Neuronal stem cell (in vitro differentiated cells): ENCODE measurements around the gene FPR2.

Experiments
- DNase-seq: peaks from one replicate; pipeline ENCODE4 v3.0.0-alpha.2; 2013; ENCODE audit warnings: low spot score
- H2AFZ ChIP-seq: one replicate; pipeline ENCODE4 v1.6.1; 2013; ENCODE audit warnings: mild to moderate bottlenecking, low read length, inconsistent platforms
- H2AK5ac ChIP-seq: 2 replicates; pipeline ENCODE4 v1.6.1; 2013; ENCODE audit warnings: low read depth, mild to moderate bottlenecking, inconsistent platforms, low read length, moderate library complexity, mixed read lengths
- H2BK120ac ChIP-seq: 2 replicates; pipeline ENCODE4 v1.6.1; 2013; ENCODE audit warnings: low read depth, mild to moderate bottlenecking, inconsistent platforms, low read length, moderate library complexity, mixed read lengths
- H2BK12ac ChIP-seq: one replicate; pipeline ENCODE4 v1.6.1; 2013; ENCODE audit warnings: low read length, inconsistent platforms
- H2BK15ac ChIP-seq: 2 replicates; pipeline ENCODE4 v1.6.1; 2013; ENCODE audit warnings: mild to moderate bottlenecking, low read length, inconsistent platforms, mixed read lengths
- H2BK5ac ChIP-seq: one replicate; pipeline ENCODE4 v1.6.1; 2013; ENCODE audit warnings: inconsistent platforms, mild to moderate bottlenecking, low read length, moderate library complexity
- H3K14ac ChIP-seq: one replicate; pipeline ENCODE4 v1.6.1; 2013; ENCODE audit warnings: low read length, inconsistent platforms
- H3K18ac ChIP-seq: 2 replicates; pipeline ENCODE4 v1.6.1; 2013; ENCODE audit warnings: low read length, inconsistent platforms
- H3K23ac ChIP-seq: 2 replicates; pipeline ENCODE4 v1.6.1; 2013; ENCODE audit warnings: low read depth, mild to moderate bottlenecking, mixed read lengths, low read length, inconsistent platforms; ENCODE audit not compliant: poor library complexity
- H3K27ac ChIP-seq: replicated peaks from 3 replicates; pipeline ENCODE4 v1.5.1; 2013; ENCODE audit warnings: low read length, inconsistent platforms
- H3K27me3 ChIP-seq, 3 experiments: 2 replicates each; pipeline ENCODE4 v1.6.1; 2013; ENCODE audit warnings: low read length in 3 of 3, mild to moderate bottlenecking in 2 of 3, inconsistent platforms in 1 of 3, low read depth in 1 of 3, mixed read lengths in 1 of 3, moderate library complexity in 1 of 3; ENCODE audit not compliant: control insufficient read depth in 3 of 3, insufficient read depth in 3 of 3
- H3K36me3 ChIP-seq, 2 donors: replicated peaks in 1 of 2; 2 replicates each; pipeline ENCODE4 v1.6.1; 2013; ENCODE audit warnings: low read length in 2 of 2; ENCODE audit not compliant: control insufficient read depth in 2 of 2, insufficient read depth in 2 of 2
- H3K4ac ChIP-seq: 2 replicates; pipeline ENCODE4 v1.6.1; 2013; ENCODE audit warnings: inconsistent platforms, mild to moderate bottlenecking, low read length, moderate library complexity
- H3K4me1 ChIP-seq, 2 donors: 1 replicate in 1 of 2; 2 replicates in 1 of 2; pipeline ENCODE4 v1.6.1; 2013; ENCODE audit warnings: low read length in 2 of 2, low read depth in 1 of 2; ENCODE audit not compliant: control insufficient read depth in 2 of 2, insufficient read depth in 1 of 2
- H3K4me2 ChIP-seq: one replicate; pipeline ENCODE4 v1.6.1; 2013; ENCODE audit warnings: mild to moderate bottlenecking, low read length, inconsistent platforms; ENCODE audit not compliant: insufficient read depth, poor library complexity, severe bottlenecking
- H3K4me3 ChIP-seq, 2 donors: 2 replicates each; pipeline ENCODE4 v1.5.1; 2013; ENCODE audit warnings: low read length in 2 of 2, mild to moderate bottlenecking in 2 of 2, inconsistent platforms in 1 of 2, moderate library complexity in 1 of 2
- H3K79me1 ChIP-seq: one replicate; pipeline ENCODE4 v1.6.1; 2013; ENCODE audit warnings: low read depth, mild to moderate bottlenecking, inconsistent platforms, low read length, moderate library complexity
- H3K9ac ChIP-seq: one replicate; pipeline ENCODE4 v1.6.1; 2013; ENCODE audit warnings: mild to moderate bottlenecking, low read depth, low read length, inconsistent platforms; ENCODE audit not compliant: poor library complexity
- H3K9me3 ChIP-seq, 2 donors: replicated peaks in 1 of 2; 2 replicates each; pipeline versions ENCODE3 to v1.6.1; 2013; ENCODE audit warnings: low read length in 2 of 2, mild to moderate bottlenecking in 2 of 2, inconsistent platforms in 1 of 2, low read depth in 1 of 2, mixed read lengths in 1 of 2, moderate library complexity in 1 of 2; ENCODE audit not compliant: control insufficient read depth in 2 of 2, insufficient read depth in 1 of 2
- H4K8ac ChIP-seq: one replicate; pipeline ENCODE4 v1.6.1; 2013; ENCODE audit warnings: low read depth, mild to moderate bottlenecking, inconsistent platforms, low read length, moderate library complexity
- H4K91ac ChIP-seq: one replicate; pipeline ENCODE4 v1.6.1; 2013; ENCODE audit warnings: low read length, low read depth, mild to moderate bottlenecking, inconsistent platforms; ENCODE audit not compliant: poor library complexity
- WGBS, 2 donors: extraction: QIAGEN DNeasy Blood & Tissue Kit; methylation state at CpG; one replicate each; pipeline ENCODE4 v1.1.7; 2013; ENCODE audit warnings: missing lambda C conversion rate in 2 of 2, mixed read lengths in 1 of 2; ENCODE audit not compliant: insufficient read length in 2 of 2, insufficient replicate concordance in 1 of 2; ENCODE audit errors: extremely low coverage in 2 of 2; 5-methylcytosine and 5-hydroxymethylcytosine counted together

The FPR2 gene

GRCh38 chr19:51799774-51800472 lies 38.9 kb downstream of the FPR2 start:
- Histone ChIP-seq H3K9me3 (peaks cover 0 to 8% of the 10 kb centered on the region in 2 donors), H2BK5ac (no peak overlapping the region), H3K4me1 (no peaks in the 10 kb centered on the region), H3K36me3 (no peaks in the 10 kb centered on the region), H2AK5ac (no peak overlapping the region), H3K27ac (no peak overlapping the region), H3K9ac (peak overlapping the region; percentile 65), H3K18ac (no peak overlapping the region), H3K4ac (no peak overlapping the region), H4K8ac (no peak overlapping the region), H3K4me3 (no peak overlapping the region), H3K27me3 (no peaks in the 10 kb centered on the region), H2AFZ (no peak overlapping the region), H4K91ac (no peak overlapping the region), H3K23ac (no peak overlapping the region), H2BK15ac (no peak overlapping the region), H2BK120ac (no peak overlapping the region), H3K4me2 (no peak overlapping the region), H3K79me1 (no peaks in the 10 kb centered on the region), H2BK12ac (no peak overlapping the region), H3K14ac (no peak overlapping the region)
- DNase-seq, result no peak
- WGBS, 2 donors, result no CpG with 5 or more reads among the region's 13 CpGs

GRCh38 chr19:51800473-51801244 lies 39.7 kb downstream of the FPR2 start:
- no peak overlapping the region for H2BK15ac ChIP-seq
- H2BK12ac ChIP-seq, result no peak overlapping the region
- no peak overlapping the region for H3K9ac ChIP-seq
- no peak overlapping the region for H2AK5ac ChIP-seq
- no peak overlapping the region for H3K18ac ChIP-seq
- no peaks in the 10 kb centered on the region for H3K4me1 ChIP-seq
- WGBS, 2 donors, result no CpG with 5 or more reads among the region's 7 CpGs
- no peak overlapping the region for H3K4me2 ChIP-seq
- no peaks in the 10 kb centered on the region for H3K36me3 ChIP-seq
- no peak overlapping the region for H4K8ac ChIP-seq
- H2AFZ ChIP-seq, result no peak overlapping the region
- no peak overlapping the region for H2BK5ac ChIP-seq
- no peak overlapping the region for H4K91ac ChIP-seq
- no peak overlapping the region for H3K14ac ChIP-seq
- no peaks in the 10 kb centered on the region for H3K27me3 ChIP-seq
- no peak overlapping the region for H3K4ac ChIP-seq
- DNase-seq, result no peak
- H3K9me3 ChIP-seq, result peaks cover 0 to 8% of the 10 kb centered on the region in 2 donors
- H2BK120ac ChIP-seq, result no peak overlapping the region
- H3K79me1 ChIP-seq, result no peaks in the 10 kb centered on the region
- H3K23ac ChIP-seq, result no peak overlapping the region
- H3K27ac ChIP-seq, result no peak overlapping the region
- peak overlapping the region in 1 of 2 donors; percentile 48 for H3K4me3 ChIP-seq

GRCh38 chr19:51802775-51803174 lies 41.8 kb downstream of the FPR2 start:
- no peak overlapping the region for H3K9ac ChIP-seq
- H3K23ac ChIP-seq, result no peak overlapping the region
- no peak overlapping the region for H4K91ac ChIP-seq
- H3K4ac ChIP-seq, result no peak overlapping the region
- no peak overlapping the region for H2BK120ac ChIP-seq
- no peak for DNase-seq
- peaks cover 0 to 5% of the 10 kb centered on the region in 2 donors for H3K9me3 ChIP-seq
- no peak overlapping the region for H2AFZ ChIP-seq
- no peak overlapping the region for H3K18ac ChIP-seq
- no peaks in the 10 kb centered on the region for H3K36me3 ChIP-seq
- no peaks in the 10 kb centered on the region for H3K79me1 ChIP-seq
- no CpG with 5 or more reads among the region's 2 CpGs for WGBS, 2 donors
- H3K4me3 ChIP-seq, result no peak overlapping the region
- no peak overlapping the region for H2BK5ac ChIP-seq
- H4K8ac ChIP-seq, result no peak overlapping the region
- no peak overlapping the region for H2AK5ac ChIP-seq
- H3K4me2 ChIP-seq, result no peak overlapping the region
- no peak overlapping the region for H2BK15ac ChIP-seq
- no peaks in the 10 kb centered on the region for H3K27me3 ChIP-seq
- peaks cover 0 to 5% of the 10 kb centered on the region in 2 donors for H3K4me1 ChIP-seq
- no peak overlapping the region for H3K14ac ChIP-seq
- H2BK12ac ChIP-seq, result no peak overlapping the region
- H3K27ac ChIP-seq, result no peak overlapping the region

- Histone ChIP-seq H3K4me2 (no peak overlapping the region), H2AFZ (no peak overlapping the region), H3K27ac (no peak overlapping the region), H3K9me3 (peaks cover under 1 to 5% of the 10 kb centered on the region in 2 donors), H4K8ac (no peak overlapping the region), H3K18ac (no peak overlapping the region), H3K9ac (no peak overlapping the region), H3K4me1 (peaks cover 0 to 5% of the 10 kb centered on the region in 2 donors), H3K79me1 (no peaks in the 10 kb centered on the region), H3K36me3 (no peaks in the 10 kb centered on the region), H2BK12ac (no peak overlapping the region), H3K23ac (no peak overlapping the region), H2BK120ac (no peak overlapping the region), H3K4ac (no peak overlapping the region), H3K27me3 (no peaks in the 10 kb centered on the region), H3K14ac (no peak overlapping the region), H2BK15ac (no peak overlapping the region), H3K4me3 (no peak overlapping the region), H2AK5ac (no peak overlapping the region), H4K91ac (no peak overlapping the region), H2BK5ac (no peak overlapping the region)
- DNase-seq, result no peak
- WGBS, 2 donors, result no CpG with 5 or more reads among the region's 4 CpGs
These were observed 42.5 kb downstream of the FPR2 start for GRCh38 chr19:51803519-51803918.
